COR-L47 (cell line): Measurements from ENCODE around the gene OR1Q1.
"Not testable (repeated sequence)": the region's sequence is repeated elsewhere in the genome, so short reads cannot be mapped to it uniquely, and the experiment has no call there.

Source experiments
- DNase-seq: peaks from one replicate; lab custom pipeline; 2025; lab: John Stamatoyannopoulos, UW

The OR1Q1 gene, protein sequence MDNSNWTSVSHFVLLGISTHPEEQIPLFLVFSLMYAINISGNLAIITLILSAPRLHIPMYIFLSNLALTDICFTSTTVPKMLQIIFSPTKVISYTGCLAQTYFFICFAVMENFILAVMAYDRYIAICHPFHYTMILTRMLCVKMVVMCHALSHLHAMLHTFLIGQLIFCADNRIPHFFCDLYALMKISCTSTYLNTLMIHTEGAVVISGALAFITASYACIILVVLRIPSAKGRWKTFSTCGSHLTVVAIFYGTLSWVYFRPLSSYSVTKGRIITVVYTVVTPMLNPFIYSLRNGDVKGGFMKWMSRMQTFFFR

DNA sequence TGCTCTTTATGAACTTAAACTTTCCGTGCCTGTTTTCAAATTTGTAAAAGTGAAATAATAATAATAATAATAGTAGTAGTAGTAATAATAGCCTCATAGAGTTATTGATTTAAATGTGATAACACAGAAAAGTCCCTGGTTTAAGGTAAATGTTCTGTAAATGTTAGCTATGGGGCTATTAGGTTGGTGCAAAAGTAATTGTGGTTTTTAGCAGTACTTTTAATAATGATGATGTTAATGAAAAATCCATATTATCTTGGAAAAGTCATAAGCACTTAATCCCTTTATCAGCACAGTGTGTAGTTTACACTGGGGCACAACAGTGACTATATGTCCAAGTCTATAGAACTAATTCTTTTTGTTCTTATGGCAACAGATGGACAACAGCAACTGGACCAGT, at the start of gene OR1Q1:
Gene OR1Q1, plus strand, starts transcription at position 377 of the 400 bp plus-strand sequence. Its CDS starts 0 bp downstream, at position 377.
- DNase-seq = no peak

DNA sequence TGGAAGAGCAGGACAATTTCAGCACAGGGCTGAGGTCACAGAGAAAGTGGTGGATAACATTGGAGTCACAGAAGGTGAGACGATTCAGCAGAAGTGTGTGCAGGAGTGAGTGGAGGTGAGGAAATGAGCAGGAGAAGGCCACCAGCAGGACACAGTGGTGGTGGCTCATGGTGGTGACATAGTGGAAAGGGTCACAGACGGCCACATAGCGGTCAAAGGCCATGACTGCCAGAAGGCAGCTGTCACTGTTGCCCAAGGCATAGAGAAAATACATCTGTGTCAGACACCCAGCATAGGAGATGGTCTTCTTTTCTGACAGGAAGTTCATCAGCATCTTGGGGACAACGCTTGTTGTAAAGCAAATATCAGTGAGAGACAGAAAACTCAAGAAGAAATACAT, 46.6 kb upstream of the OR1Q1 start:
- no peak for DNase-seq

DNA sequence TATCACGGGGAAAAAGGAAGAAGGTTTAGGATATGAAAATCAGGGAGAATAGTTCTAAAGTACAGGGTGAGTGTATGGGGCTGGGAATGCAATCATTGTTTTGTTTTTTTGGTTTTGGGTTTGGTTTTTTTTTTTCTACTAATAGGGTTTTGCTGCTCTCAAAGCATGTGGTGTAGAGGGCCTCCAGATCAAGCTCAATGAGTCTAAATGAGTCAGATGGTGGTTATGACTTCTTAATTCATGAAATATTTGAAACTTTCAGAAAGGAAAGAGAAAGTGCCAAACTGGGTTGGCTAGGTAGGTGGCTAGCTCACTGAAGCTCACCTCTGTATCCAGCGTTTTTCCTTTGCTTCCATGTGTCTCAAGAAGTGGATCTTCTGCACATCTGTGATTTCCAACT, 42.1 kb upstream of the OR1Q1 start:
- no peak for DNase-seq

DNA sequence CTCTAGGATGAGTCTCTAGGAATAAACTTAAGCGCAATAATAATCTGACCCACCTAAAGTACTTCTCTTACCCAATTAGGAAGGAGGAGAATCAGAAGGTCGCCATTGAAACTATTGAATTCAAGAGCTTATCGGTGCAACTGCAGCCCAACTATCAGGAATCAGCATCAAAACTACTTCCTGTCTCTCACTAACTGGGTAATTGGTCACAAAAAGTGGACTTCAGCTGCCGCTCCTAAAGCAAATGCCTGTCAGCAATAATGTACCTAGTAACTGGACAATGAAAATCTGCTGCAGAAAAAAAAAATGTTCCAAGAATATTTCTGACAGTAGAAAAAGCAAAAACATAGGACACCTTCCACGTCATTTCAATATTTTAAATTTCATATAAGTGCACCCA, 34.7 kb upstream of the OR1Q1 start:
- no peak for DNase-seq

DNA sequence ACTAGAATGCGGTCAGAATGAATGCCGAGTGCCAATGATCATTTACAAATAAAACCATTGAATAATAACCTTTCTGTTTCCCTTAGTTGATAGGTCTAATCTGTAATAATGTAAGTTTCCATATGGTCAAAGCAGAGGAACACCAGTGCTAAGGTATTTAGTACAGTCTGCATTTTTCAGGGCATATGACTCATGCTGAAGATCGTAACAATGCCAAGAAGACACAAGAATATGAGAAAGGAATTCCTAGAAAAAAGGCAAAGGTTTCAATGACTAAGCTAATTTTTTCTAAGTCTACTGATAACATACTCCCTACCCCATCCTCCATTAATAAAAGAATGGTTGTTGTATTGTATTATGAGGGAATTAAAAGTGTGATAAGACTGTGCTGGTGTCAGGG, 34.2 kb upstream of the OR1Q1 start:
- DNase-seq = no peak

DNA sequence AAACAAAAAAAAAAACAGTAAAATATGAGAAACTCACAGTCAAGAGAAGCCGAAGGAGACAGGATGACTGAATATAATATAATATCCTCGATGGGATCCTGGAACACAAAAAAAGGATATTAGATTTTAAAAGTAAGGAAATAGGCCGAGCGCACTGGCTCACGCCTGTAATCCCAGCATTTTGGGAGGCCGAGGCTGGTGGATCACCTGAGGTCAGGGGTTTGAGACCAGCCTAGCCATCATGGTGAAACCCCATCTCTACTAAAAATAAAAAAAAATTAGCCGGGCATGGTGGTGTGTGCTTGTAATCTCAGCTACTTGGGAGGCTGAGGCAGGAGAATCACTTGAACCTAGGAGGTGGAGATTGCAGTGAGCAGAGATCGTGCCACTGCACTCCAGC, 31.3 kb upstream of the OR1Q1 start, which contains the start of gene OR1L8:
Gene OR1L8, minus strand, starts transcription at position 101 of the 400 bp plus-strand sequence. CDS start 14,907 bp downstream, outside the sequence.
- DNase-seq = not testable (repeated sequence)

DNA sequence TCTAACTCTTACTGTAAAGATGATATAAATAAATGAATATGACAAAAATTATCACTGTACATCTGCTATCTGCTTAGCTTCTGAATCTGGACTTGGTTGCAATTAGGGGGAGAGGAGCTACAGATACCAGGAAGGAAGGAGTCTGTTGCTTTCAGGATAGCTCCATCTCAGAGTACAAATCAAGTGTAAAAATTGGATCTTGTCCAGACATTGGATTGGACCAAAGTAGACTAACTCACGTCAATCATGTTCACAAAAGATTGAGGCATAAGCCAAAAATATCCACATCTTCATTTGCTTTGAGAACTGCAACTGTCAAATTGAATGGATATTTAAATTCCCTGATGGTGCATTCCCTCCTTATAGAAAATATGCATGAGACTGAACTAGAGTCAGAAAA, 8.8 kb upstream of the OR1Q1 start:
- no peak for DNase-seq

DNA sequence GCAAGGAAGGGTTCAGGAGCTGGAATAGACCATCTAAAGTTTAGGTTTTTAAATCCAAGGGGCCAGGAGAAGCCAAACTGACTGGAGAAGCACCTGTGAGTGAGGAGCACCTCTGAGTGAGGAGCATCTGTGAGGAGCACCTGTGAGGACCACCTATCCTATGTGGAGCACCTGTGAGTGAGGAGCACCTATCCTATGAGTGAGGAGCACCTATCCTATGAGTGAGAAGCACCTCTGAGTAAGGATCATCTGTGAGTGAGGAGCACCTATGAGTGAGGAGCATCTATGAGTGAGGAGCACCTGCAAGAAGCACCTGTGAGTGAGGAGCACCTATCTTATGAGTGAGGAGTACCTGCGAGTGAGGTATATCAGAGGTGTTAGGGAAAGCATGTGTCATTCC, 8.0 kb upstream of the OR1Q1 start:
- no peak for DNase-seq

DNA sequence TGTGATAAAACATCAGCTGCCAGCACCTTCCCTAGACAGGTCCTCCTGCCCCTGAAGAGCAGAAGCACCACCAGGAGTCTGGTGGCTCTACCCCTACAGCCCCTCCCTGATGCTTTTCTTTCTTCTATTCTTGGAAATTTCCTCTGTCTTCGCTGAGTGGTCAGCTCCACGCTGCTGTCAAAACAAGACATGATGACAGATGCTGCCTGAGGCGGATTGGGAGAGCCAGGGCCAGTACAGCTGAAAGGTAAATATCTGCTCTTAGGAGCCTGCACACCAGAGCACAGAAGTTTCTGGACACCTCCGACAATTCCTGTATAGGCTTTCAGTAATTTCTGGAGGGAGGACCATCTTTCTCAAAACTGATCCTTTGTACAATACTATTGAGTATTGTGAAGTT, 4.7 kb upstream of the OR1Q1 start:
- no peak for DNase-seq

DNA sequence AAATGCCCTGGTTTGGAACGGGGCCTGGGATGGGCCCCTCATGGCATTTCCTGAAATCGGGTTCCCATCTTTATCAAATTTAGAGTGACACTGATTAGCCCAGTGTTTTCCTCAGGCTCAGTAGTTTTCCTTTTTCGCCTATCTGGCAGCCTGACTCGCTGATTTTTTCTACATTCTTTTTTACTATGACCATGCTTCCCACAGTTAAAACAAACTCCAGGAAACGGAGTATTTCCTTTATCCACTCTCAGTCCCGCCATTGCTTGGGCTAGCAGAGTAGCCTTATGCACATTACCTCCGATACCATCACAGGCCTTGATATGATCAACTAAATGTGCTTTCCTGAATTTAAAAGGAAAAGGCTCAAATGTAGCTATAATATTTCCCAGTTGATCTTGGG, 5.5 kb downstream of the OR1Q1 start:
- no peak for DNase-seq

DNA sequence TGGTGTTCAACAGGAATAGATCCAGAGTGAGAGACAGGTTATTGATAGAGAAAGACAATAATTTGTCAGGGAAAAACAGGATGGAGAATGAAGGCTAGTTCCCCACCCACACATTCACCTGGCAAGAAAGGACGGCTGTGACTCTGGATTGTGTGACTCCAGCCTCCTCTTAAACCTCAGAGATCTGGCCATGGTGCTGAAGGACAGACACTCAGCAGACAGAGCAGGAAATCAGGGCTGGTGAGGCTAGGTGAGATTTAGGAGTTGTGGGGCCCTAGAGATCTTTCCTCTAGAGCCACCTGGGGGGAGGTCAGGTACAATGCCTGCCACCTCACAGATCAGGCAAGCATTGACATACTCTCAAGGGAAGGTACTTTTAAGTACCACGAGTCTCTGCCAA, 27.7 kb downstream of the OR1Q1 start:
- no peak for DNase-seq

DNA sequence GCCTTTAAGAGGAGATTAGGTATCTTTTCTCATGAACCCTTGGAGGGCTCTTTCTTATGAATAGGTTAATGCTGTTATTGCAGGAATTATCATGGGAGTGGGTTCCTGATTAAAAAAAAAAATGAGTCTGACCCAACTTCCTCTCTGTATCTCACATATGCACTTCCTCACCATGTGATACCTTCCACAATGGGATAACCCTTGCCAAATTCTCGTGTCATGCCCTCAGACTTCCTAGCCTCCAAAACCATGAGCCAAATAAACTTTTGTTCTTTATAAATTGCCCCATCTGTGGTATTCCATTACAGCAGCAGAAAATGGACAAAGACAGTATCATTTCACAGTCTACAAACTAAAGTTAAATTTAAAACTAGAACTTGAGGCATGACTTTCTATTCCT, 41.8 kb downstream of the OR1Q1 start:
- no peak for DNase-seq

DNA sequence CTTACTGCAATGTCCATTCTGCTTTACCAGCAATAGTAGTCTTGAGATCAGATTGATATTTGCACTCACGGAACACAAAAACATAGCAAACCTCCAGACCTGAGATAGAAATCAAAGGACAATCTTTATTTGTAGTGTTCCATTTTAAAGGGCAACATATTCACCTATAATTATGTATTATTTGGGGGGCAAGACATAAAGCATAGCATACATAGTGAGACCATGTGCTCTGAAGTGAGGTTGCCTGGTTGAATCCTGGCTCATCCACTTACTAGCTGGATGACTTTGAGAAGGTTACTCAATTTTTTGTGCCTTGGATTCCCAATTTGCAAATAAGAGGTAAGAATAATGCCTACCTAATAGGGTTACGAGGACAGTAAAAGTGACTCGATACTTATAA, 43.0 kb downstream of the OR1Q1 start, which contains the start of gene OR1B1:
Gene OR1B1, minus strand, starts transcription at position 101 of the 400 bp plus-strand sequence.
- DNase-seq = no peak

DNA sequence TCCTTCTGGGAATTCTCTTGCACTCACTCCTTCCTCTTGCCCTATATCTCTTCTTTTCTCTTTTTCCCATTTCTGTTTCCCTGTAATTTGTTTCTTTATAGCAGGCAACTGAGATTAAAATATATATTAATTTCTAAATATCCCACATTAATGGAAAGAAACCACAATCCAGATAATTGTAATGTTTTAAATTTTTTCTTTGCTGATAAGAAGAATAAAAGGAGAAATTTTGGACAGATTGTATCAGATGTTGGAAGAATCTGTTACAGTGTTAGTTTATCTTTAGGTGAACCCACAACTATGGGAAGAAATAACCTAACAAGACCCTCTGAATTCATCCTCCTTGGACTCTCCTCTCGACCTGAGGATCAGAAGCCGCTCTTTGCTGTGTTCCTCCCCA, 46.9 kb downstream of the OR1Q1 start, which contains the start of gene OR1L1:
Gene OR1L1, plus strand, starts transcription at position 301 of the 400 bp plus-strand sequence. Its CDS starts 0 bp downstream, at position 301.
- no peak for DNase-seq
